Measurements from ENCODE around the gene PCMTD2.
A peak's percentile ranks its signal among the peaks of the same experiment; 100 is the strongest.

PCMTD2 gene

GRCh38 chr20:64224351-64225170 is 31.0 kb upstream of the PCMTD2 start:
- TF ChIP-seq CTCF (conservative IDR thresholded peaks at IDR 0.05; ENCODE audit: low read length), result peak; percentile 9; the same call in 1 of the 2 replicates
- DNase-seq (ENCODE audit: low read depth), result peak; percentile 92
- no peak overlapping the region for H3K4me3 ChIP-seq (ENCODE audit: low read length)

- DNase-seq (ENCODE audit: low read depth), result no peak
- TF ChIP-seq CTCF (conservative IDR thresholded peaks at IDR 0.05; ENCODE audit: low read length), result no peak
- no peak overlapping the region for H3K4me3 ChIP-seq (ENCODE audit: low read length)
Observed at GRCh38 chr20:64225171-64225595, 30.4 kb upstream of the PCMTD2 start.

- no peak overlapping the region for H3K4me3 ChIP-seq (ENCODE audit: low read length)
- no peak for DNase-seq (ENCODE audit: low read depth)
- TF ChIP-seq CTCF (conservative IDR thresholded peaks at IDR 0.05; ENCODE audit: low read length), result no peak
Observed at GRCh38 chr20:64225828-64226598, 29.5 kb upstream of the PCMTD2 start.

DNA sequence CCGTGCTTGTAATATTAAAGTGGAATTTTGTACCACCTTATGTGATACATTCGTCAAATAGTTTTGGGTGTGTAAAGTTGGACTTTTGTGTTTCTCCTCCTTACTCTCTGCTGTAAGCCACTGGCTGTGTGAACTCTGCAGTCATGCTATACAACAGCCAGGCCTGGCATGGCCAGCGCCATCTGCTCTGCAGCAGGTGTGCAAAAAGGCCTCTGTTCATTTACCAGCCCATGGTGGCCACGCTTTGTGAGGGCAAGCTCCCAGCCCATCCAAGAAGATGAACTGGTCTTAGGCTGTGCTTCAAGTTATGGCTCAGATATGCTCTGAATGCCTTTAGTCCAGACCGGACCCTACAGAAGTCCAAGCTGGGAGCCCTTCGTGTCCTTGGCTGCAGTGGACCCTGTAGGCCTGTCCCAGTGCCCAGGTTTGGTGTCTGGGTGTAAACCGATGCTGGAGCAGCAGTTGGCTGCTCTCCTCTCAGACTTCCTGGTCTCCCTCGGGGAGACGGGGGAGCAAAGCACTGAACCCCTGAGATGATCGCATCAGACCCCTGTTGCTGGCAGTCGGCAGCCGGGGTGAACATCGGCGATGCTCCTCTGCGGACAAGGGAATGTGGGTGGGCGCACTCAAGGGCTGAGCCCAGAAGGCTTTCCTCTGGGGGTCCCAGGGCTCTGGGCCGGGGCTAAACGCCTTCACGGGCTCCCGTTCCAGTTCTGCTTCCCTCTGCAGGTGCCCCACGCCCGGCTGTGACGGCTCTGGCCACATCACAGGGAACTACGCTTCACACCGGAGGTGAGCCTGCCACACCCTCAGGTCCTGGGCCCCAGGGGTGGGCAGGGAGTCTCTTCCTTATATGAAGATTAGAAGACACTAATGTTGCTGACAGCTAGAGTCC is 28.6 kb upstream of the PCMTD2 start:
- H3K4me3 ChIP-seq (ENCODE audit: low read length), result no peak overlapping the region
- TF ChIP-seq CTCF (conservative IDR thresholded peaks at IDR 0.05; ENCODE audit: low read length), result no peak
- DNase-seq (ENCODE audit: low read depth), result no peak

GRCh38 chr20:64228086-64228653 is 27.4 kb upstream of the PCMTD2 start:
- no peak for DNase-seq (ENCODE audit: low read depth)
- H3K4me3 ChIP-seq (ENCODE audit: low read length), result no peak overlapping the region
- TF ChIP-seq CTCF (conservative IDR thresholded peaks at IDR 0.05; ENCODE audit: low read length), result no peak

DNA sequence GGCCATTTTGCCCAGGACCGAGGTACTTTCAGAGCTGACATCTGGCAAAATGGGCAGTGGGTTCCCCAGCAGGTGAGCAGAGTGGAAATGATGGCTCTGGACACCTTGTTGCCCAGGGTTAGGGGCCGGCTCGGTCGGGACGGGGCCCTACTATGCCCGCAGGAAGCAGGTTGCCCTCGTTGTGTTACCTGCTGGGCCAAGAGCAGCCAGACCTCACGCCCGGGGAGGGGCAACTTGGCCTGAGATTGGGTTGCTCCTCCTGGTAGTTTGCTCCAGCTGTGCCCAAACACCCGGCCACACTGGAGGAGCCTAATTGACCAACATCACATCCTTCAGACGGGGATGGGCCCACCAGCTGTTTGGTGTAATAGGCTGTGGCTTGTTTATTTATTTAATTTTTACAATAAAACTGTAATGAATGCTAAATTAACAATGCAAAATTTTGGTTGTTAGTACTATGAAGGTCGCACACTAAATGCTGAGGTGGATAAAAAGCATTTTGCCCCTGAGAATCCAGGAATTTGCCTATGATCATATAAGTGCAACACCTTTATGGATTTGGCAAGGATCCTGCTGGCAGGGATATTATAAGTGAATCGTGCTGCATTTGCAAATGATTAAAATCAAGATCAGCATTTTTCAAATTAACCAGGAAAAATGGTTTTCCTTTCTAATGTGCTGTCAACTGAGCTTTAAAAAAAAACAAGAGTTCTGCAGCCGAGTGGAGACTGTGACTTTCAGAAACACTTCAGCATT is 26.6 kb upstream of the PCMTD2 start:
- no peak for DNase-seq (ENCODE audit: low read depth)
- no peak for TF ChIP-seq CTCF (conservative IDR thresholded peaks at IDR 0.05; ENCODE audit: low read length)
- no peak overlapping the region for H3K4me3 ChIP-seq (ENCODE audit: low read length)
